K562 (cell line): ENCODE measurements around the gene FIGNL1. TPM values are rescaled to one million over a fixed set of nuclear protein-coding genes. Genes with fewer than 3 reads are reported as not detected.

Experiments used
- BACH1 ChIP-seq: fragments of 200-800 bp; sonication (Bioruptor generic); IDR thresholded peaks from 2 replicates; pipeline ENCODE4 v1.6.1; 2016; ENCODE audit warnings: missing genetic modification characterization, missing compliant biosample characterization
- MAFG ChIP-seq: fragments of 450-650 bp; conservative IDR thresholded peaks from 2 replicates; pipeline ENCODE4 v1.6.1; 2016; ENCODE audit warnings: missing genetic modification characterization, missing compliant biosample characterization
- MBD1 ChIP-seq: fragments of 250-450 bp; sonication (Bioruptor Pico); IDR thresholded peaks from 2 replicates; pipeline ENCODE4 v1.8.0; 2022; ENCODE audit warnings: inconsistent platforms
- NFATC3 ChIP-seq: fragments of 450-650 bp; IDR thresholded peaks from 2 replicates; pipeline ENCODE4 v1.6.1; 2017; ENCODE audit warnings: mild to moderate bottlenecking
- NFE2L1 ChIP-seq: fragments of 450-650 bp; IDR thresholded peaks from 2 replicates; pipeline ENCODE4 v1.6.1; 2016; ENCODE audit warnings: missing genetic modification characterization, low read depth, mild to moderate bottlenecking, missing compliant biosample characterization, moderate library complexity, borderline replicate concordance
- PPARD ChIP-seq: fragments of 250-450 bp; sonication (Bioruptor Pico); IDR thresholded peaks from 2 replicates; pipeline ENCODE4 v1.8.0; 2022; ENCODE audit warnings: inconsistent platforms, mild to moderate bottlenecking, moderate library complexity
- SMARCC2 ChIP-seq: fragments of 450-650 bp; IDR thresholded peaks from 2 replicates; pipeline ENCODE4 v1.6.1; 2017; ENCODE audit warnings: antibody characterized with exemption, moderate library complexity, mild to moderate bottlenecking, low read depth
- TFE3 ChIP-seq: fragments of 450-650 bp; formaldehyde crosslinking; IDR thresholded peaks from 2 replicates; pipeline ENCODE4 v1.4.0; 2020; ENCODE audit warnings: mild to moderate bottlenecking, mixed read lengths
- ZBTB49 ChIP-seq: sonication (generic); formaldehyde crosslinking; IDR thresholded peaks from 2 replicates; pipeline ENCODE4 v1.8.0; 2022; ENCODE audit warnings: missing genetic modification reagents, mild to moderate bottlenecking, borderline replicate concordance
- polyA plus RNA-seq, 8 experiments: library from polyadenylated mRNA; depleted of rRNA in 4 of 8; stranded (reverse) in 5 of 8; unstranded in 3 of 8; fragments of >200 nt; fragmentation: Nextera tagmentation in 2 of 8; fragmentation: Illumina TruSeq in 1 of 8; extraction: Ambion mirVana in 2 of 8; extraction: Trizol in 1 of 8; gene quantifications; 2 replicates each; pipeline versions ENCODE4 v1.2.1 to v1.2.3, GENCODE V29; 2011 to 2014; ENCODE audit warnings: inconsistent platforms in 1 of 8, missing spikeins in 1 of 8
- total RNA-seq, 7 experiments: library from RNA; depleted of rRNA in 6 of 7; stranded (reverse); fragments of >200 nt in 6 of 7; fragmentation: Illumina TruSeq in 2 of 7; extraction: Trizol in 2 of 7; gene quantifications; 2 replicates each; pipeline versions ENCODE4 v1.2.1 to v1.2.3, GENCODE V29; 2011 to 2021; ENCODE audit warnings: low replicate concordance in 1 of 7

FIGNL1 gene
- total and polyA plus RNA-seq, 9 of the 15 experiments (the other 6 are each of a cell fraction or from before 2014, with no cell fraction given), result 15.5 to 48.3 (median 27.6) TPM

- TF ChIP-seq ZBTB49 (CRISPR knock-in tag) (no peak), SMARCC2 (no peak), TFE3 (no peak), MAFG (tag) (no peak), MBD1 (no peak), BACH1 (tag) (no peak), NFATC3 (no peak), NFE2L1 (no peak), PPARD (CRISPR knock-in tag) (no peak)
Measured at GRCh38 chr7:50449881-50450589, at the start of gene FIGNL1 (continued).
